Colonic mucosa (tissue), 4 donors: ENCODE results near the gene RABGAP1. TPM values are rescaled to one million over a fixed set of nuclear protein-coding genes. Genes with fewer than 3 reads are reported as not detected.

Source experiments
- DNase-seq: peaks from one replicate; pipeline ENCODE4 v3.0.0-alpha.2; 2020
- H3K27ac ChIP-seq: fragments of 200-600 bp; one replicate; pipeline ENCODE4 v1.8.0; 2021
- H3K27me3 ChIP-seq: fragments of 200-600 bp; one replicate; pipeline ENCODE4 v1.8.0; 2021
- H3K36me3 ChIP-seq: fragments of 200-600 bp; one replicate; pipeline ENCODE4 v1.8.0; 2021
- H3K4me1 ChIP-seq: fragments of 200-600 bp; one replicate; pipeline ENCODE4 v1.8.0; 2021; ENCODE audit warnings: mild to moderate bottlenecking
- H3K4me3 ChIP-seq: fragments of 200-600 bp; one replicate; pipeline ENCODE4 v1.8.0; 2021
- H3K9ac ChIP-seq, 2 donors: one replicate each; pipeline ENCODE4 v1.7.0; 2013; ENCODE audit warnings: control low read depth in 2 of 2, low read depth in 2 of 2, low read length in 2 of 2
- H3K9me3 ChIP-seq: fragments of 200-600 bp; one replicate; pipeline ENCODE4 v1.8.0; 2021
- intact Hi-C: fragments of 100-400 bp; cut with DNase I; formaldehyde crosslinking; loops from one replicate; pipeline ENCODE4 v1.14.1; 2022
- total RNA-seq, 2 donors: library from RNA; stranded (reverse); fragmentation: NEBNext Ultra II Directional in 1 of 2; extraction: Animal tissue kit (Norgen Biotek cat#: 25700) in 1 of 2; gene quantifications; one replicate each; pipeline ENCODE4 v1.2.1, GENCODE V29; 2021
- TF ChIP-seq, protein P1 (sequence below): fragments of 200-600 bp; IDR thresholded peaks from one replicate; pipeline ENCODE4 v1.8.0; 2022; ENCODE audit warnings: antibody characterized with exemption, mild to moderate bottlenecking
- donor health status: healthy.
- donor health status: DM: no; HTN: no; CAD: no.
- donor health status: DM: no; HTN: no; CAD: no.

Gene RABGAP1
- total RNA-seq, 2 donors from 2014 or later, result 40.9 to 49.4 TPM

DNA sequence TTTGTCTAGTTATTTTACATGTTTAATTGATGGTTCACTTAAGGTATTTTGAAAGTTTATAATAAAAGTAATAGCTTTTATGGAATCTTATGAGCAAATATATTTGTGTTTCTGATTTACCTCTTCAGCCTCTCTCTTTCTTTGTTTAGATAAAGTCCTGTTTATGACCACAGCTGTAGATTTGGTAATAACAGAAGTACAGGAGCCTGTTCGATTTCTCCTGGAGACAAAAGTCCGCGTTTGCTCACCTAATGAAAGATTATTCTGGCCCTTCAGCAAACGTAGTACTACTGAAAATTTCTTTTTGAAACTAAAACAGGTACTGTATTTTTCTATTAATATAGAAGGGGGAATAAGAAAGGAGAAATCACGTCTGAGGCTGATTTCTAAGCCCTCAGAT lies 57.6 kb downstream of the RABGAP1 start:
- no peaks in the 10 kb centered on the region for H3K27me3 ChIP-seq
- no peak overlapping the region for H3K9ac ChIP-seq
- DNase-seq, result no peak
- no peak overlapping the region for H3K4me3 ChIP-seq
- intact Hi-C loops, result loop anchor here (5.0 kb wide), 1 partner anchor 91 kb away; the partner anchor contains the start of gene RC3H2
- H3K27ac ChIP-seq, result no peak overlapping the region
- TF ChIP-seq, protein P1, sequence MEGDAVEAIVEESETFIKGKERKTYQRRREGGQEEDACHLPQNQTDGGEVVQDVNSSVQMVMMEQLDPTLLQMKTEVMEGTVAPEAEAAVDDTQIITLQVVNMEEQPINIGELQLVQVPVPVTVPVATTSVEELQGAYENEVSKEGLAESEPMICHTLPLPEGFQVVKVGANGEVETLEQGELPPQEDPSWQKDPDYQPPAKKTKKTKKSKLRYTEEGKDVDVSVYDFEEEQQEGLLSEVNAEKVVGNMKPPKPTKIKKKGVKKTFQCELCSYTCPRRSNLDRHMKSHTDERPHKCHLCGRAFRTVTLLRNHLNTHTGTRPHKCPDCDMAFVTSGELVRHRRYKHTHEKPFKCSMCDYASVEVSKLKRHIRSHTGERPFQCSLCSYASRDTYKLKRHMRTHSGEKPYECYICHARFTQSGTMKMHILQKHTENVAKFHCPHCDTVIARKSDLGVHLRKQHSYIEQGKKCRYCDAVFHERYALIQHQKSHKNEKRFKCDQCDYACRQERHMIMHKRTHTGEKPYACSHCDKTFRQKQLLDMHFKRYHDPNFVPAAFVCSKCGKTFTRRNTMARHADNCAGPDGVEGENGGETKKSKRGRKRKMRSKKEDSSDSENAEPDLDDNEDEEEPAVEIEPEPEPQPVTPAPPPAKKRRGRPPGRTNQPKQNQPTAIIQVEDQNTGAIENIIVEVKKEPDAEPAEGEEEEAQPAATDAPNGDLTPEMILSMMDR, result no peak
- no peaks in the 10 kb centered on the region for H3K36me3 ChIP-seq
- no peaks in the 10 kb centered on the region for H3K4me1 ChIP-seq
- H3K9me3 ChIP-seq, result no peaks in the 10 kb centered on the region

GRCh38 chr9:123000371-123001068 lies 59.7 kb downstream of the RABGAP1 start:
- TF ChIP-seq, protein P1, result no peak
- no peak for DNase-seq
- Histone ChIP-seq H3K9ac (no peak overlapping the region), H3K9me3 (no peaks in the 10 kb centered on the region), H3K4me1 (no peaks in the 10 kb centered on the region), H3K36me3 (no peaks in the 10 kb centered on the region), H3K27me3 (no peaks in the 10 kb centered on the region), H3K4me3 (no peak overlapping the region), H3K27ac (no peak overlapping the region)
- intact Hi-C loops, result no loop called here

DNA sequence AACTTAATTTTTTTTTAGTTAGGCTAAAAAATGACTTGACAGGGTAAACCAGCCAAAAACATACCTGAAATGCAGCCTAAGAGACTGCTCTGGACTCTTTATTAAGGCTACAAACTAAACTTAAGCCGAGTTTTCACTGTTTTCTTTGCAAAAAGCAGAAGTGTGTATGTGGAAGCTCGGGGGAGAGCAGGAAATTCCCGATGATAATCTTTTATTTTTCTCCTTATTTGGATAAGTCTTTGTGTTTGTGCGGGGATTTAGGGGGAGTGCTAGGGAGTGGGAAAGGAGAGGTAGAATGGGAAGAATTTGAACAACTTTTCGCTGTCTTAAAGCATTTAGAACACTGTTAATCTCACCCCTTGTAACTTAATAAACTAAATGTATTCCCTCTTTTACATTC lies 61.9 kb downstream of the RABGAP1 start:
- Histone ChIP-seq H3K4me1 (no peaks in the 10 kb centered on the region), H3K4me3 (no peak overlapping the region), H3K9me3 (no peaks in the 10 kb centered on the region), H3K27ac (no peak overlapping the region), H3K9ac (no peak overlapping the region), H3K36me3 (no peaks in the 10 kb centered on the region), H3K27me3 (no peaks in the 10 kb centered on the region)
- TF ChIP-seq, protein P1, result no peak
- intact Hi-C loops, result no loop called here
- DNase-seq, result no peak

DNA sequence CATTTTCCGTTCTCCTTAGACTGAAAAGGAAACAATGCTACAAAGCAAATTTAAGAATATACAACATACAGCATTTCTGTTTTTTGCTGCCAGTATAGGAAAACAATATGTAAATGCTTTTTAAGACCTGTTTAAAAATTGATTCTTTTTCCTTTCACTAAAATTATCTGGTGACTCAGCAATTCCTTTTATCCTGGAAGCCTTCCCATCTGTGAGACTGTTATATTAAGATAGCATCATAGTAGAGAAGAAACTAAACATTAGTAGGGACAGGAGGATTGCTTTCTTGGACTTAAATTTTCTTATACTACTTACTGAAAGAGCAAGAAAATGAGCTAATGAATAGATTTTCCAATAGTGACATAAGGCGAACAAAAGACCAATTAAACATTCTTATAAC lies 62.6 kb downstream of the RABGAP1 start:
- Histone ChIP-seq H3K36me3 (no peaks in the 10 kb centered on the region), H3K4me3 (no peak overlapping the region), H3K9ac (no peak overlapping the region), H3K27me3 (no peaks in the 10 kb centered on the region), H3K9me3 (no peaks in the 10 kb centered on the region), H3K4me1 (no peaks in the 10 kb centered on the region), H3K27ac (no peak overlapping the region)
- TF ChIP-seq, protein P1, result no peak
- DNase-seq, result no peak
- intact Hi-C loops, result no loop called here

DNA sequence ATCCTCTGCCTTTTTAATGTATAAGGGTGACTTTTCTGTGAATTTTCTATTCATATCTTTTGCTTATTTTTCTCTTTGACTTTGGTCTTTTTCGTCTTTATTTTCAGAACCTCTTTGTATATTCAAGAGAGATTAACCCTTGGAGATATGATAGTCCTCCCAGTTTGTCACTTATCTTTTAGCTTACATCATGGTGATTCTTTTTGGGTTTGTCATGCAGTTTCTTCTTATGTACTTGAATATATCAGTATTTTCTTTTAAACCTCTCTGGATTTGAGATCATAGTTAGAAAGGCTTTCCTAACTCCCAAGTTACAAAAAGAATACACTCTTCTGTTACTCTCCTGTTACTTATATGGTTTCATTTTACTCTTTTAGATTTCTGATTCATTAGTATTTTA lies 65.1 kb downstream of the RABGAP1 start:
- Histone ChIP-seq H3K9me3 (no peaks in the 10 kb centered on the region), H3K27me3 (no peaks in the 10 kb centered on the region), H3K4me3 (no peak overlapping the region), H3K36me3 (no peaks in the 10 kb centered on the region), H3K9ac (no peak overlapping the region), H3K27ac (no peak overlapping the region), H3K4me1 (no peaks in the 10 kb centered on the region)
- no peak for DNase-seq
- TF ChIP-seq, protein P1, result no peak
- intact Hi-C loops, result no loop called here
